ENCODE measurements around the gene RPN1.

RPN1 gene

GRCh38 chr3:128648940-128649663 is 1.5 kb downstream of the RPN1 start:
- DNase-seq, result no peak

- no peak for DNase-seq
These were observed 2.2 kb downstream of the RPN1 start for GRCh38 chr3:128648402-128648801.

GRCh38 chr3:128647307-128647706 is 3.3 kb downstream of the RPN1 start:
- DNase-seq, result no peak

GRCh38 chr3:128634075-128634611 is 16.5 kb downstream of the RPN1 start:
- no peak for DNase-seq

- no peak for DNase-seq
These were observed 18.3 kb downstream of the RPN1 start for GRCh38 chr3:128632301-128632700.

GRCh38 chr3:128629936-128630335 is 20.7 kb downstream of the RPN1 start:
- no peak for DNase-seq

GRCh38 chr3:128625409-128625945 is 25.1 kb downstream of the RPN1 start:
- no peak for DNase-seq

- no peak for DNase-seq
These were observed 26.0 kb downstream of the RPN1 start for GRCh38 chr3:128624526-128625138.

- no peak for DNase-seq
These were observed 26.8 kb downstream of the RPN1 start for GRCh38 chr3:128623762-128624176.

GRCh38 chr3:128621931-128622330 is 28.7 kb downstream of the RPN1 start:
- no peak for DNase-seq

GRCh38 chr3:128621234-128621633 is 29.4 kb downstream of the RPN1 start:
- DNase-seq, result no peak

GRCh38 chr3:128620268-128620691 is 30.3 kb downstream of the RPN1 start:
- no peak for DNase-seq

GRCh38 chr3:128619146-128619890 is 31.3 kb downstream of the RPN1 start:
- peak; percentile 5 for DNase-seq

GRCh38 chr3:128618398-128618726 is 32.3 kb downstream of the RPN1 start:
- DNase-seq, result no peak

- DNase-seq, result peak; percentile 94
These were observed 32.8 kb downstream of the RPN1 start for GRCh38 chr3:128617557-128618397.

- no peak for DNase-seq
These were observed 33.4 kb downstream of the RPN1 start for GRCh38 chr3:128617270-128617556.

- DNase-seq, result no peak
These were observed 33.9 kb downstream of the RPN1 start for GRCh38 chr3:128616516-128617269.

- DNase-seq, result no peak
These were observed 36.5 kb downstream of the RPN1 start for GRCh38 chr3:128614076-128614475.

- DNase-seq, result no peak
These were observed 37.4 kb downstream of the RPN1 start for GRCh38 chr3:128613083-128613829.

- no peak for DNase-seq
These were observed 40.1 kb downstream of the RPN1 start for GRCh38 chr3:128610451-128611070.

- no peak for DNase-seq
These were observed 41.3 kb downstream of the RPN1 start for GRCh38 chr3:128609294-128609693.
